HG02623 (cell line): ENCODE results near the gene CDK5.

ENCODE experiments used
- ATAC-seq: cut with Tn5 transposase; IDR thresholded peaks from one replicate; pipeline ENCODE4 v1.9.1; 2021; ENCODE audit warnings: moderate library complexity; ENCODE audit not compliant: unreplicated experiment

The CDK5 gene

DNA sequence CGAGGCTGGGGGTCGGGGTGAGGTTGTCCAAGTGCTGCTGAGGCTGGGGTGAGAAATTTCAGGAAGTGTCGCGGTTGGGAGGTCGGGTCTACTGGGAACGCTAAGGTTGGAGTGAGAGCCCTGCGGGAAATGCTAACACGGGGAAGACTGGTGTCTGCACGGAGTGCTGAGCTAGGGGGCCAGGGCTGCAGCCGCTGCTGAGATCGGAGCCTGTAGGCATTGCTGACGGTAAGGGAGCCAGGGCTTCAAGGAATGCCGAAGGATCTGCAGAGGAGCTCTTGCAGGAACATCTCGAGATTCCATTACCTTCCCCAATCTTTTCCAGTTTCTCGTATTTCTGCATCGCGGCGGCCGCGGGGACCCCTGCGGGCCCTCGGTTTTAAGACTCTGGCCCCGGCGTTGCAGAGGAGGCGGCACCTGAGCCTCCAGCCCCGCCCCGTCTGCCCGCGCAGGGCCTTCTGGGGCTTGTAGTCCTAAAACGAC is at the start of gene CDK5:
TSS of gene CDK5 (minus strand) at position 392 of the 483 bp plus-strand sequence. CDS start at position 343, 49 bp downstream.
- peak; percentile 2 for ATAC-seq

DNA sequence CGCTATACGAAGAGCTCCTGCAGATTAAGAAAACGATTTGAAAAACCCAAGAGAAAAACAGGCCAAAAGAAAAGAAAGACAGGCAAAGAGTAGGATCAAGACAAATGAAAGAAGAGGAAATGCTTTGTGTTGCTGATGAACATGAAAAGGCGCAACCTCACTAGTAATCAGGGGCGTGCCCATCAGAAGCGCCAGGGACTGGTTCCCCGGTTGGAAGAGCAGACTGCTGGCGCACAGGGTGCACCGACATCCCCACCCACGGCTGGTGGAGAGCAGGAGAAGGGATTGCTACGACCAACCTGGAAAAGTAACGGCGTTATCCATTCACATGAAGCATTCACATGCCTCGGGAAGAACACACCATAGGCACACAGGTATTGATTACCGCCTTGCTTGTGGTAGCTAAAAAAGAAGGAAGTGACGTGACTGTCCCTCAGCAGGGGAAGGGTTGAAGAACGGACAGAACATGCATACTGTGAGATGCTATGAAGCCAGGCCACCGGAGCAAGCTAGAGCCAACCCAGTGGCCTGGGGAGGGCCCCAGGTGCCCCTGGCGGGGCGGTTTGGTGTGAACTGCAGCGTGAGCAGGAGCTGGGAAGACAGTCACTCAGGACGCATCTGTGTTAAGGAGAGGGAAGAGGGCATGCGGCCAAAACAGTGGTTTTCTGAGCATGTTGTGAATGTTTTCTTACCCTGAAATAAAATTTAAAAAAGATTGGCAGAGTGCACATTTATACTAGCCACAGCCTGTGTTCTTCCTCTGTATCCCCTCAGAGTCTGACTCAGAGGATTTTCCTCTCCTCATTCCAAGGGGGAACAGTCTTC is 46.9 kb upstream of the CDK5 start:
- ATAC-seq, result no peak

DNA sequence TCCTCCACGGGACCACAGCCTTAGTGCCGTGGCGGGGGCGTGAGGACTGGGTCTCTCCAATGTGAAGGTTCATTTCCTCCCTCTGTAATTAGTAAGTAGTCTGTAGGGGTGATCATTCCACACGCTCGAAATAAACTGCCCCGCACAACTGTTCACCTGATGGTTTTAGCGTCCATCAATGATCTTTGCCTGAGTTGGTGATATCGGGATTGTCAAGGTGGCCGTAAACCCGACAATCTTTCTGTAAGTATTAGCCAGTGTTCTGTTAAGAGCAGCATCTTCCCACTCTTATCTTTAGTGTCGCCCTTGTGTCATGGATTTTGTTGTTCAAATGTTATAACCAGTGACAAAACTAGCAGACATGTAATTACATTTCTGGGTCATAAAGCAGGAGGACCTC is 46.3 kb upstream of the CDK5 start:
- ATAC-seq, result no peak

DNA sequence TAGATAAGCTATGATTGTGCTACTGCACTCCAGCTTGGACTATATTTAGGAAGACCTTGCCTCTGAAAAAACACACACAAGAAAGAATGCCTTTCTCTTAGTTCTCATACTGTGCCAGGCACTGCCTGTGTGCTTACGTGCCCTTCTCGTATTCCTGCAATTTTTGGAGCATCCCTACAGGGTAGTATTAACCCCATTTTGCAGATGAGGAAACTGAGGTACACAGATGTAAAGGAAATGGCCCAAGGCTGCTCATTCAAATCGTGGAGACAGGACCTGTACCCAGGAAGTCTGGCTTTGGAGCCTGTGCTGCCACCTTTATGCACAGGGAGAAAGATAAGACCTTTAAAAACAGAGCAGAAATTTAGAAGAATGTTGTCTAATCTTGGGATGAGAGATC is 45.3 kb upstream of the CDK5 start:
- no peak for ATAC-seq

DNA sequence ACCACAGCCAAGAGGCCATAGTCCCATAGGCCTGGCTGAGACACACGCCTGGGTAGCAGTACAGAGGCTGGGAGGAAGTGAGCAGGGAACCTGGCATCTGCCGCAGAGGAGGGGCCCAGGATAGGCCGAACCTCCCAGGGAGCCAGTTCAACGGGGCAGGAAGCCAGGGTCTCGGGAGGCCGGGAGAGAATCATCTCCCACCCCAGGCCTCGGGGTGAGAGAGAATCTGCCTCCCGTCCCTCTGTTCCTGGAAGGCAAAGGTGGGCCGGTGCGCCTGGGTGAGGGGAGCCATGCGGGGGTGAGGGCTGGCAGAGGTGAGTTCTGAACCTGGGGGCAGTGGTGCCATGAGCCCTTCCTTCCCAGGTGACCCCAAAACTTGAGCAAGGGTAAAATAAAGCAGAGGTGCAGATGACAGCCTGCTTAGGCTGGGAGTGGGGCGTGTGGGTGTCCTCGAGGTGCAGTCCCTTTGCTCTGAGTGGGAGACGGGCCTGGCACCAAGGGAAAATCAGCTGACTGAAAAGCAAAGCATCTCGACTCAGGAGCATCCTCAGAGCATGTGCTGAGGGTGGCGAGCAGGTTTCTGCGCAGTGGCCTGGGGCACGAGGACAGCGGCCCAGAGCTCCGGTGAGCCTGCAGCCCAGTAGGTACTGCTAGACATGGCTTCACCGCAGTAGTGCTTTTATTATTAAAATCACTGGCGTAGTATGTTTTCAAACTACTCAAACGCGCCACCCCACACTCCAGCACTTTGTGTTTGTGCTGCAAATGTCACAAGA is 44.1 kb upstream of the CDK5 start:
- no peak for ATAC-seq

DNA sequence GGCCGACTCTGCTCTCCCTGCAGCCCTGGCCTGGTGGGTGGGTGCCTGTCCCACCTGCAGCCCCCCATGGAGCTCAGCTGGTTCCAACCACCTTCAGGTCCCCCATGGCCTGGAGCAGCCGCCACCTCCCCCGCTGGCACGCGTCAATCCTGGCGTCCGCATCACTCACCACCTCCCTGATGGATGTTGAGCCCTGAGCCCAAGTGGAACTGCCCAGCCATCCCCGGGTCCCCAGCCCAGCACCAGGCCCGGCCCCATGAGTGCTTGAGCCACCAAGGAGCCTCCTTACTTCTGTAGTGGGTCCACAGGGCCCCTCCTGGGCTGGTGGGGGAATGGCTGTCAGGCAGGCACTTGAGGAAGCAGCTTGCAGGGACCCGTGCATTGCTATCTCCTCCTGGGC is 43.2 kb upstream of the CDK5 start:
- no peak for ATAC-seq

DNA sequence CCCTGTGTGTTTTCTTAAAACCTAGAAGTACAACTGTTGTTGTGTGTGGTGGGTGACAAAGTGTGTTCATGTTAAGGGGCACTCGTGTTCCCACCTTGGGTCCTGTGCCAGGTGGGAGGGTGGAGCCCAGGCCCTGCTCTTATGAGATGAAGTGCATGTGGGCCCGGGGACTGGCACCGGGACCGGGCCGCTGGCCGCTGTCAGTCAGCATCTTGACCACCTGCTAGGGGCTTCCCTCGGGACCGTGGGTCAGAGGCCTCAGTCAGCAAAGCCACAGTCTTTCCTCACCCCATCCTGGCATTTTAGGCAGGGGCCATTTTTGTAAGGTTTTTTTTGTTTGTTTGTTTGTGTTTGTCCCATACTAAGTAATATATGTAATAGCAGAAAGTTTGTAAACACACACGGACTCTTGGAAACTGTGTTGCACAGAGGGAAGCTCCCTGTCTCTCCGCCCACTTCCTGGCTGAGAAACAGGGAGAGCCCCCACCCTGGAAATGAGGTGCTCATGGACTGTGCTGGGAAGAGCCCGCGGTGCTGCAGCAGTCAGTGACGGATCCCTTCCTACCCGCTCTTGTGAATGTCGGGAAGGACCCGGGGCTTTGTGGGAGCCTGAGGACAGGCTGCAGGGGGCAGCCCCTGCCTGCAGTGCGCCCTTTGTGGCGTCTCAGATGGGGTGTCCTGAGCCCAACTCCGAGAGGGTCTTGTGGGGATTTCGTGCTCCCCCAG is 42.0 kb upstream of the CDK5 start:
- ATAC-seq, result no peak

DNA sequence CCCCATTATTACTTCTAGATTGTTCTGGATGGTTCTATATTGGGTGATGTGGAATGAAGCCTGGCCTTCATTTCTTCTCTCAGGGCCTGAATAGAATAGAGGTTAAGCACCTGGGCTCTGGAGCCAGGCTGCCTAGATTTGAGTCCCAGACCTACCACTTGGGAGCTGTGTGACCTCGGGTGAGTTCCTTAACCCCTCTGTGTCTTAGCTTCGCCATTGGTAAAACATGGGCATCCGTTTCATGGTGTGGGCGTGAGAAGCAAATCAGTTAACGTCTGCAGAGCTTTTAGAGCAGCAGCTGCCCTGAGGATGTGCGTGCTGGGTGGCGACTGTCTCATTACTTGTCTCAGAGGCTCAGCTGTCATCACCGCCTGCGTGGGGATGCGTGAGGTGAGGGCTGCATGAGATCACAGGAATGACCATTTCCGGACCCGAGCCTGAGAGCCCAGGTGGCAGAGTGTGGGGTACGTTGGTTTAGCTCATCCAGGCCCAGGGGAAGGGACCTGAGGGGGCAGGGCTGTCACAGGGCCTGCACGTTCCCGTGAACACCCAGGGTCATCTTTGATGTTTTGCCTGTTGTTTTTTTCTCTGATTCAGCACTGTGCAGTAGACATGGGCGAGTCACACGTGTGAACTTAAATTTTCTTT is 38.3 kb upstream of the CDK5 start:
- ATAC-seq, result no peak

DNA sequence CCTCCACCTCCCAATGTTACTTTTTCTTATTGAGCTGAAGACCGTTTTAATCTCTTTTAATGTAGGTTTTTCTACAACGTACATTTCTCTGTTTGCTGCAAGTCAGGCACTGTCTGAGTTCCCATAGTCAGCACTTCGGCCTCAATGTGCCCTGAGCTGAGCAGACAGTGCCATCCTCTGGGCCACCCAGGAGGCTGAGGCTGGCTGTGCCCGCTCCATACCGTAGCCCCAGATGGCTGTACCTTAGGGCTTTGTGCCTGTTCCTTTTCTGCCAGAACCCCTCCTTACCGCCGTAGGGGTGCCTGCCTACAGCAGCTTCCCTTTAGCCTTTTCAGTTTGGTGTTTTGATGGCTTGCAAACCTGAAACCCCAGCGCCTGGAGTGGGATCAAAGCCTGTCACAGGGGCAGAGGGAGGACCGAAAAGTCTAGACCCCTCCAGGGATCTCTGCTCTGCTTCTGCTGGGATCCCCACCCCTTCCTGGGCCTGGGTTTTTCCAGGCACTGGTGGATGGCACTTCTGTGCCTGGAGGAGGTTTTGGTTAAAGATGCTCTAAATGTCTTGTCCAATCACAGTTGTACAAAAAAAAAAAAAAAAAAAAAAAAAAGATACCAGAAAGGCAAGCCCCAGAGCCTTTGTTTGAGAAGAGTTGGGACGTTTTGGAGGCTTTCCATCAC is 37.6 kb upstream of the CDK5 start:
- no peak for ATAC-seq

DNA sequence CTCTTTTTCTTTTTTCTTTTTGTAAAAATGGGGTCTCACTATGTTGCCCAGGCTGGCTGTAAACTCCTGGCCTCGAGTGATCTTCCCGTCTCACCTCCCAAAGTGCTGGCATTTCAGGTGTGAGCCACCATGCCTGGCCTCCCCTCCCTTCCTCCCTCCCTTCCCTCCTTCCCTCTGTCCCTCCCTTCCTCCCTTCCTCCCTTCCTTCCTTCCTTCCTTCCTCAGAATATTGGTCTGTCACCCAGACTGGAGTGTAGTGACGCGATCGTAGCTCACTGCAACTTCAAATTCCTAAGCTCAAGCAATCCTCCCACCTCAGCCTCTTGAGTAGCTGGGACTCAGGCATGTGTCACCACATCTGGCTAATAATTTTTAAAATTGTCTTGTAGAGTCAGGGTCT is 37.0 kb upstream of the CDK5 start:
- ATAC-seq, result no peak

DNA sequence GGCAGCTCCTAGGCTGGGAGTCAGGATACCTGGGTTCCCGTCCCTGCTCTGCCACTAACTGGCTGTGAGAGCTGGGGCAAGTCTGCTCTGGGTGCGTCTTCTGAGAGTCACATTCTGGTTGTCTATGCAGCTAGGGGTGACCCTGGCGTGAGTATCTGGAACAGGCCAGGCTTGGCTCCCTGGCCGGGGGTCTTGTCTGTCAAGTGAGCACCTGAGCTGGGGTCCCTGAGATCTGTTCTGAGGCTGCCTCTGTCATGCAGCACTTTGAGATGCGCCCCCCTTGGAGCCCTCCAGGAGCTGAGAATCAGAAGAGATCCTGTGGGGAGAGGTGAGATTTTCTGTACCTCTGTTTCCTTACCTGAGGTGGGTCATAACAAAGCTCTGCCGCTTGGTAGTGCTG is 36.1 kb upstream of the CDK5 start:
- ATAC-seq, result no peak

DNA sequence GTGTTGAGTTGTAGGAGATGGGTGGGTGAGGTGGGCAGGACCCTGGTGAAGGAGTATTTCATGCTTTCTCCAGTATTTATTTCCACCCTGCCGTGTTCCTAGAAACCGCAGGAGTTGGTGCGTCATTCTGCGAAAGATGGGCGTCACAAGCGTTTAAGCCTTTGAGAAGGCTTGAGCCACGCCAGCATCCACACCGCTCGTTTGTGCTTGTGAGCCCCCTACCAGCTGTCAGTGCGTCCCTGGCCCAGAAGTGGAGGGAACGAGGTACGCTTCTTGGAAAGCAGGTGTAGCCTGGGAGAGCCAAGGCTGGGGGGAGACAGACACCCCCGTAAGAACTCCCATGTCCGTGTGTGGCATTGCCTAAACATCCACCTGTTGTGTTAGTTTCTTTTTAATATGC is 34.3 kb upstream of the CDK5 start:
- no peak for ATAC-seq

DNA sequence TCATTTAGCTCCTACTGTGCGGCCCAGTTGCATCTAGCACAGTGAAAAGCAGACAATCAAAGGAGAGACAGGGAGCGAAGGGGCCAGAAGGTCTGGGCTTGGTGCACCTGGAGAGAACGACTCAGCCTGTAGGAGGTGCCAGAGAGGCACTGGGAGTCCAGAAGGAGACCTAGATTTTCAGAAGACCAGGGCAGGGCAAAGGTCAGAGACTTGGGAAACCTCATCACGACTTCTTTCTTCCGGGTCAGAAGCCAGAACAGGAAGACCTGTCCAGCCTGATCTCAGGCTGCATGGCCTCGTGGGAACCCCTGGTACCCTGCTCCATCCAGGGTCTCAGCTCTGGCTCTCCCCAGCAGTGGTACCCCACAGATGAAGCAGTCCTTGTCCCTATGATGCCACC is 33.7 kb upstream of the CDK5 start:
- ATAC-seq, result no peak

DNA sequence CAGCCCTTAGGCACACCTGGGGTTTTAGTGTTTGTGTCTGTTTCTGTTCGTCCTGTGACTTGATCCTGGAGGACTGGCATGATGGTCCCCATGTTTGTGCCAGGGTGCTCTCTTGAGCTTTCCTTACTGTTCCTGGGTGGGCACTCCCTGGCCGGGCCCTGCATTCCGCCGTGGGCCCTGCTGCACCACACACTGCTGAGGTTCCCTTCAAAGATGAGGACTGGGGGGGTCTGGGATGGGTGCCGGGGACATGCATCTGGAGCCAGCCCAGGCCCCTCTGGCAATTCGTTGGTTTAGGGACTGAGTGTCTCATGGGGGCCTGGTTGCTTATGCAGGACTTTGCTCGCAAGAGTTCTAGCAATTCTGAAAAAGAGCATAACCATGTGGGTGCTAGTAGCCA is 33.3 kb upstream of the CDK5 start:
- no peak for ATAC-seq

DNA sequence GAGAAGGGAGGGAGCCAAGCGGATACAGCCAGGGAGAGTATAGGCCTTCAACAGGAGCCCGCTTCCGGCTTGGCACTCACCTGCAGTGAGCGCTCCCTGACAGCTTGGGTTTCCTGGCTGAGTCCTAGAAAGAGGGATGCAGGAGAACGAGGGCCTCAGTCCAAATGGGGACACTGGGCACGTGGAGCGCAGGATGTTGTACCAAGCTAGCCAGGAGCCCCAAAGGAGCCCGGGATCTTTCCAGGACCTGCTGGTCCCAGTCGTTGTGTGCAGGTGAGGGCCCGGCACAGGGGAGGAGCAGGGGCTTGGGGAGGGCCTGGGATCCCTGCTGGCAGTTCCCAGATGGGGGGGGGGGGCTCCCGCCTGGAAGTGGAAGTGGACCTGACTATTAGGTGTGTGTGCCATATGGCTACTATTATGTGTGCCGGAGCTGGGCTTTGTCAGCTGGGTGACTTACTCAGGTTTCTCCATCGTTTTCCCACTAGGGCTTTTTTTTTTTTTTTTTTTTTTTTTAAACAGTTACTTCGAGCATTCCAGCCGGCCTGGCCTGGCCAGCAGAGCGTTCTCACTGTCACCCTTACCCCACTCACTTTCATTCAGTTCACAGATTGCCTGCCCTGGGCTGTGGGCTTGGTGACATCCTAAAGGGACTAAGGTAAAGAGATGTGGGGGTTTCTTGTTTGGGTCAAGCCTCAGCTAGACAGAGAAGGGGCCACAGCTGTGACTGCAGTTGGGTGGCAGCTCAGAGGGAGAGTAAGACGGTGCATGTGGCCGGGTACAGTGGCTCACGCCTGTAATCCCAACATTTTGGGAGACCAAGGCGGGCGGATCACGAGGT is 32.4 kb upstream of the CDK5 start:
- ATAC-seq, result no peak

DNA sequence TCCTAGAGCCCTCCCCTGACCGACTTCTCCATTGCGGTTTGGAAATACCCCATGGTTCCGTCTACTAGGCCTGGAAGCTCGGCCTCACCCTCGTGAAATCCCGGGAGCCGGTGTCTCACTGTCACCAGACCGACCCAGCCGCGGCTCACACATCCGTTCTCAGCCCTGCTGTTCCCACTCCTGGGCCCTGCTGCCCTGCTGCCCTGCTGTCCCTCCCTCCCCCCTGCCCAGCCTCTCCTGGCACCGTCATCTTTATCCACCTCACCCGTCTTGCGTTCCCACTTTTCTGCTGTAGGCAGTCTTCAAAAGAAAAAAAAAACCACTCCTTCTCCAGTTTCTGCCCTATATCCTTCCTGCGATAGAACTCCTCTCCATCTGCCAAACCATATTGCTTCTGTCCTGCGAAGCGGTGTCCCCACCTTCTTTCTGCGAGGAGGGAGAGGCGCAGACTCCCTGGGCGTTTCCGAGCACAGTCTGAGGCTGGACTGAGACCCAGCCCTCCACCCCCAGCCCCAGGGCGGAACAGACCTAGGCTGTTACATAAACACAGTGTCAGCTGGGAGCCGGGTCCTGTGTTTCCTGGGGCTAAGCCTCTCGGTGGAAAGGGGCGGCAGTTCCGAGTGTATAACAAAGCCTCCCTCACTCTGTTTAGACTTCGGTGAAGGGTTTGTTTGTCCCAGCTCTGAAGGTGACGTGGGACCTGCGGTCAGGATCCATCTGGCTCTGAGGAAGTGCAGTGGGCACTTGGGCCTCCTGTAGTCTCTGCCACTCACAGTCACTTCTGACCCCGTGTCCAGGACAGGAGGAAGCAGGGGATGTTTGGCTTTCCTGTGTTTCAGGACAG is 31.4 kb upstream of the CDK5 start:
- ATAC-seq, result no peak

DNA sequence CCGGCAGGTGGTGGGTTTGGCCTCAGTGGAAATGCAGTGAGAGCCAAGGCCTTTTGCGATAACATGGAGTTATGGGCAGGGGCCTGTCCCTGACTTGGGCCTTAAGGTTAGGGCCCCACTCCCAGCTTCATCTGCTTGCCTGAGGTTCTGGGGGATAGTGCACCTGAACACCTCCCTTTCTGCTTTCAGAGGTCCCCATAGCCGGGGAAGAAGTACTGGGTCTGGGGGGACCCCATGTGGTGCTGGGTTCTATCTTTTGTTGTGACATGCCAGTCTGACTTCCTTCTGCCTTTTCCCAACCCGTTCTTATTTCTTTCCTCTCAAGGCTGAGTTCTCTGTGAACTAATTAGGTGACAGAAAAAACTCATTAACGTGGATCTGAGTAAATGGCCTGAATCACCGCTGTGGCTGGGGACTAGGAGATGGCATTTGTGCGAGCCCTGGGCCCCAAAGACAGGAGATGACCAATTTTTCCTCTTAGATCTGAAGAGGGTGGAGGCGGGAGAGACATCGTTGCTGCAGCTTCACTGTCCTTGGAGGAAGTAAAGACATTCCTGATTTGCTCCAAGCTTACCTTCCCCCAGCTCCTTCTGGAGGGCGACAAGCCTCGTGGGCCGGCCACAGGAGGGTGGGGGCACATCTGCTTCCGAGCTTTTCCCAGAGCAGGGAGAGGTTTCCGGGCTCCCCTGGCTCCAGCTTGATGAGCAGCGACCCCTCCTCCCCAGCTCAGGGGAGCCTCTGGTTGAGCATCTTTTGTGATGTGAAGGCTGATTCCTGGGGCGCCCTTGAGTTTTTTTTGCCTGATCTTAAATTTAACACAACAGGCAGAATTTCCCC is 30.5 kb upstream of the CDK5 start:
- no peak for ATAC-seq
